Measurements from ENCODE around the gene CHST8. TPM values are rescaled to one million over a fixed set of nuclear protein-coding genes. Genes with fewer than 3 reads are reported as not detected.
"Not testable (repeated sequence)": the region's sequence is repeated elsewhere in the genome, so short reads cannot be mapped to it uniquely, and the experiment has no call there.

Gene CHST8
- total RNA-seq, 1 donor from 2014 or later: 14.0 TPM

GRCh38 chr19:33813391-33814101, 191.8 kb downstream of the CHST8 start:
- DNase-seq: no peak

GRCh38 chr19:33814181-33815165, 192.7 kb downstream of the CHST8 start:
- no peak for DNase-seq

- DNase-seq: no peak
Measured at GRCh38 chr19:33815380-33816340, 193.9 kb downstream of the CHST8 start.

GRCh38 chr19:33818411-33818810, 196.7 kb downstream of the CHST8 start:
- no peak for DNase-seq

- DNase-seq: not testable (repeated sequence)
Measured at GRCh38 chr19:33819078-33819477, 197.3 kb downstream of the CHST8 start.

GRCh38 chr19:33819506-33819879, 197.7 kb downstream of the CHST8 start:
- no peak for DNase-seq

GRCh38 chr19:33819880-33820781, 198.4 kb downstream of the CHST8 start:
- no peak for DNase-seq

- DNase-seq: no peak
Measured at GRCh38 chr19:33821871-33822270, 200.1 kb downstream of the CHST8 start.

Other genes with a start within 250 kb of the CHST8 start
- gene CEBPG, start 248.2 kb upstream of the CHST8 start, total RNA-seq: 57.2 TPM
- gene PEPD, start 100.2 kb upstream of the CHST8 start, total RNA-seq: 21.5 TPM
- gene KCTD15, start 174.9 kb downstream of the CHST8 start, total RNA-seq: 85.5 TPM